WTC11 (cell line): Measurements from ENCODE around the gene FAM168B.

Experiments
- NFE2L1 ChIP-seq: sonication (generic); formaldehyde crosslinking; IDR thresholded peaks from 2 replicates; pipeline ENCODE4 v1.8.1; 2023; ENCODE audit warnings: missing genetic modification reagents
- TF ChIP-seq, protein P1 (sequence below): fragments of 200-600 bp; IDR thresholded peaks from 2 replicates; pipeline ENCODE4 v1.8.0; 2022; ENCODE audit warnings: antibody characterized with exemption
- TF ChIP-seq, protein P2 (sequence below): sonication (generic); formaldehyde crosslinking; IDR thresholded peaks from 2 replicates; pipeline ENCODE4 v1.8.0; 2022; ENCODE audit warnings: mild to moderate bottlenecking, missing genetic modification reagents

DNA sequence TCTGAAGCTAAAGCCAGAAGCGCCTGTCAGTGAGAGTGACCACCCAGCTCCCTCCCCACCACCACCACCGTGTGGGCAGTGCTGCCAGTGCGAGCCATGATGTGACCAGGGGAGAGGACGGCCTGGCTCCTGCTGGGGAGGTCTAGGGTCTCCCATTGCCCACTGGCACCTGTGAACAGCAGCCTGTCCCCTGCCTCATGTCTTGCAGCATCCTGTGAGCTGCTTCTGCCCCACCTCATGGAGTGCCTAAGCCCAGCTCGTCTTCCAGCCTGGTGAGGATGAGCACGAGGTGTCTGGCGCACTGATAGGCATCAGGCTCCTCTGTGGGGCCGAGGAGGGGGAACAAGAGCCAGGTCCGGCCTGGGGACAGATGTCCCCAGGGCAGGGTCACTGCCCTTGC, 61.4 kb downstream of the FAM168B start:
- TF ChIP-seq, protein P1, sequence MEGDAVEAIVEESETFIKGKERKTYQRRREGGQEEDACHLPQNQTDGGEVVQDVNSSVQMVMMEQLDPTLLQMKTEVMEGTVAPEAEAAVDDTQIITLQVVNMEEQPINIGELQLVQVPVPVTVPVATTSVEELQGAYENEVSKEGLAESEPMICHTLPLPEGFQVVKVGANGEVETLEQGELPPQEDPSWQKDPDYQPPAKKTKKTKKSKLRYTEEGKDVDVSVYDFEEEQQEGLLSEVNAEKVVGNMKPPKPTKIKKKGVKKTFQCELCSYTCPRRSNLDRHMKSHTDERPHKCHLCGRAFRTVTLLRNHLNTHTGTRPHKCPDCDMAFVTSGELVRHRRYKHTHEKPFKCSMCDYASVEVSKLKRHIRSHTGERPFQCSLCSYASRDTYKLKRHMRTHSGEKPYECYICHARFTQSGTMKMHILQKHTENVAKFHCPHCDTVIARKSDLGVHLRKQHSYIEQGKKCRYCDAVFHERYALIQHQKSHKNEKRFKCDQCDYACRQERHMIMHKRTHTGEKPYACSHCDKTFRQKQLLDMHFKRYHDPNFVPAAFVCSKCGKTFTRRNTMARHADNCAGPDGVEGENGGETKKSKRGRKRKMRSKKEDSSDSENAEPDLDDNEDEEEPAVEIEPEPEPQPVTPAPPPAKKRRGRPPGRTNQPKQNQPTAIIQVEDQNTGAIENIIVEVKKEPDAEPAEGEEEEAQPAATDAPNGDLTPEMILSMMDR = no peak
- no peak for TF ChIP-seq NFE2L1 (CRISPR knock-in tag)
- TF ChIP-seq, protein P2, sequence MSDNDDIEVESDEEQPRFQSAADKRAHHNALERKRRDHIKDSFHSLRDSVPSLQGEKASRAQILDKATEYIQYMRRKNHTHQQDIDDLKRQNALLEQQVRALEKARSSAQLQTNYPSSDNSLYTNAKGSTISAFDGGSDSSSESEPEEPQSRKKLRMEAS (CRISPR knock-in tag) = no peak
